DND-41 (cell line): ENCODE measurements around the gene C1QB.

ENCODE experiments used
- ATAC-seq: fragments of 200-7000 bp; cut with Tn5 transposase; 3 replicates; pipeline ENCODE4 v1.9.1; 2021; ENCODE audit warnings: low read depth; ENCODE audit not compliant: insufficient read depth
- DNase-seq: peaks from one replicate; pipeline ENCODE4 v3.0.0-alpha.2; 2020
- H2AFZ ChIP-seq: 2 replicates; pipeline ENCODE4 v1.6.0; 2012; ENCODE audit warnings: low read depth, low read length
- H3K27ac ChIP-seq: 2 replicates; pipeline ENCODE4 v1.5.1; 2012; ENCODE audit warnings: low read length, inconsistent platforms
- H3K27me3 ChIP-seq: fragments of 200-600 bp; sonication (generic); 2 replicates; pipeline ENCODE4 v1.6.0; 2012; ENCODE audit warnings: low read length, mild to moderate bottlenecking, inconsistent platforms; ENCODE audit not compliant: insufficient read depth, poor library complexity
- H3K36me3 ChIP-seq: 2 replicates; pipeline ENCODE4 v1.5.1; 2012; ENCODE audit warnings: low read length, inconsistent platforms; ENCODE audit not compliant: insufficient read depth
- H3K4me1 ChIP-seq: 2 replicates; pipeline ENCODE4 v1.5.1; 2012; ENCODE audit warnings: mild to moderate bottlenecking, low read length; ENCODE audit not compliant: insufficient read depth
- H3K4me2 ChIP-seq: 2 replicates; pipeline ENCODE4 v1.6.0; 2012; ENCODE audit warnings: mild to moderate bottlenecking, moderate library complexity, low read length, inconsistent platforms; ENCODE audit not compliant: insufficient read depth
- H3K4me3 ChIP-seq, 2 experiments: fragments of 200-600 bp in 1 of 2; shearing (Covaris generic) in 1 of 2; 2 replicates each; pipeline ENCODE4 v1.5.1; 2012 to 2016; ENCODE audit warnings: inconsistent platforms in 2 of 2, low read length in 2 of 2, mild to moderate bottlenecking in 2 of 2, low read depth in 1 of 2, moderate library complexity in 1 of 2
- H3K79me2 ChIP-seq: 2 replicates; pipeline ENCODE4 v1.6.0; 2012; ENCODE audit warnings: low read length, inconsistent platforms; ENCODE audit not compliant: insufficient read depth
- H3K9ac ChIP-seq: 2 replicates; pipeline ENCODE4 v1.6.0; 2012; ENCODE audit warnings: low read depth, mild to moderate bottlenecking, inconsistent platforms, low read length, moderate library complexity
- H3K9me3 ChIP-seq: 2 replicates; pipeline ENCODE4 v1.5.1; 2012; ENCODE audit warnings: low read length, moderate library complexity, mild to moderate bottlenecking, inconsistent platforms; ENCODE audit not compliant: insufficient read depth, severe bottlenecking
- H4K20me1 ChIP-seq: 2 replicates; pipeline ENCODE4 v1.6.0; 2012; ENCODE audit warnings: low read length; ENCODE audit not compliant: insufficient read depth
- CTCF ChIP-seq: IDR thresholded peaks from 2 replicates; pipeline ENCODE4 v1.5.1; 2012; ENCODE audit warnings: borderline replicate concordance, low read length, moderate library complexity, mild to moderate bottlenecking; ENCODE audit not compliant: poor library complexity, severe bottlenecking; ENCODE audit errors: extremely low read depth
- EZH2 ChIP-seq: IDR thresholded peaks from 3 replicates; pipeline ENCODE4 v1.6.1; 2012; ENCODE audit warnings: borderline replicate concordance, low read depth, mild to moderate bottlenecking, moderate library complexity, low read length, inconsistent platforms; ENCODE audit not compliant: severe bottlenecking

The C1QB gene

DNA sequence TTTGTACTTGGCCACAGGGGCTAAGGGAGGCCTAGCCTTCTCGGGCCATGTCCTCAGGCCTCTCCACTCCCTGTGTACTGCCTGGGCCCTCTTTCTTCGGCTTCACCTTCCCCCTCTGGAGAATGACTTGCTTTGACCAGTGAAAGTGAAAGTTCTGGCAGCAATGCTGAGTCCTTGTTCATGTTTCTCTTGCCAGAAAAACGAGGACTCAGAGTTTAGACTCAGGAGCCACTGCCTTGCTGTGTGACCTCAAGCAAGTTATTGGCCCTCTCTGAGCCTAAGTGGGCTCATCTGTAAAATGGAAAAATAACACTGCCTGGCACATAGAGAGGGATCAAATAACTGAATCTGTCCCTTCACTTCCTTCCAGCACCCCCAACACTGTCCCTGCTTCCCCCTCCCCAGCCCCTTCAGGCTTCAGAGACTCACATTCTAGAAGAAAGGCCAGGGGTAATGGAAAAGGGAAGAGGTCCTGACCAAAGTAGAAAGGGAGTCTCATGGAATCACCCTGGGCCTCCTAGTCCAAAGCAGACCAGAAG, 15.1 kb upstream of the C1QB start:
- no peaks in the 10 kb centered on the region for H3K36me3 ChIP-seq
- H3K9me3 ChIP-seq, result no peaks in the 10 kb centered on the region
- H3K27me3 ChIP-seq, result no peaks in the 10 kb centered on the region
- H3K79me2 ChIP-seq, result no peaks in the 10 kb centered on the region
- no peak overlapping the region for H2AFZ ChIP-seq
- no peak for DNase-seq
- no peak overlapping the region for H3K9ac ChIP-seq
- peaks cover 13% of the 10 kb centered on the region for H4K20me1 ChIP-seq
- no peak overlapping the region for H3K4me2 ChIP-seq
- H3K4me3 ChIP-seq, result no peak overlapping the region
- TF ChIP-seq EZH2 (no peak), CTCF (no peak)
- ATAC-seq, result no peak
- no peak overlapping the region for H3K27ac ChIP-seq
- H3K4me1 ChIP-seq, result peaks cover 4% of the 10 kb centered on the region

GRCh38 chr1:22638476-22639234, 14.4 kb upstream of the C1QB start:
- ATAC-seq (no peak), DNase-seq (no peak)
- H2AFZ ChIP-seq, result no peak overlapping the region
- no peaks in the 10 kb centered on the region for H3K9me3 ChIP-seq
- no peaks in the 10 kb centered on the region for H3K36me3 ChIP-seq
- H3K4me3 ChIP-seq, result no peak overlapping the region
- H3K4me1 ChIP-seq, result peaks cover 4% of the 10 kb centered on the region
- H3K9ac ChIP-seq, result no peak overlapping the region
- H3K27ac ChIP-seq, result no peak overlapping the region
- no peaks in the 10 kb centered on the region for H3K79me2 ChIP-seq
- no peaks in the 10 kb centered on the region for H3K27me3 ChIP-seq
- no peak overlapping the region for H3K4me2 ChIP-seq
- TF ChIP-seq CTCF, result no peak
- TF ChIP-seq EZH2, result no peak
- peaks cover 13% of the 10 kb centered on the region for H4K20me1 ChIP-seq

DNA sequence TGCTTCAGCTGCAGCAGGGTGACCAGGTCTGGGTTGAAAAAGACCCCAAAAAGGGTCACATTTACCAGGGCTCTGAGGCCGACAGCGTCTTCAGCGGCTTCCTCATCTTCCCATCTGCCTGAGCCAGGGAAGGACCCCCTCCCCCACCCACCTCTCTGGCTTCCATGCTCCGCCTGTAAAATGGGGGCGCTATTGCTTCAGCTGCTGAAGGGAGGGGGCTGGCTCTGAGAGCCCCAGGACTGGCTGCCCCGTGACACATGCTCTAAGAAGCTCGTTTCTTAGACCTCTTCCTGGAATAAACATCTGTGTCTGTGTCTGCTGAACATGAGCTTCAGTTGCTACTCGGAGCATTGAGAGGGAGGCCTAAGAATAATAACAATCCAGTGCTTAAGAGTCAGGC, 13.8 kb upstream of the C1QB start:
- Histone ChIP-seq H3K27ac (no peak overlapping the region), H3K4me1 (peaks cover 4% of the 10 kb centered on the region), H4K20me1 (peaks cover 13% of the 10 kb centered on the region), H3K36me3 (no peaks in the 10 kb centered on the region), H3K9ac (no peak overlapping the region), H3K9me3 (no peaks in the 10 kb centered on the region), H2AFZ (no peak overlapping the region), H3K4me3 (no peak overlapping the region), H3K4me2 (no peak overlapping the region), H3K79me2 (no peaks in the 10 kb centered on the region), H3K27me3 (no peaks in the 10 kb centered on the region)
- TF ChIP-seq EZH2, result no peak
- peak; percentile 30 for TF ChIP-seq CTCF
- ATAC-seq, result no peak
- no peak for DNase-seq
